DMS79 (cell line): Measurements from ENCODE around the gene OR51D1.

Experiments used
- DNase-seq: peaks from one replicate; lab custom pipeline; 2025; lab: John Stamatoyannopoulos, UW

OR51D1 gene

DNA sequence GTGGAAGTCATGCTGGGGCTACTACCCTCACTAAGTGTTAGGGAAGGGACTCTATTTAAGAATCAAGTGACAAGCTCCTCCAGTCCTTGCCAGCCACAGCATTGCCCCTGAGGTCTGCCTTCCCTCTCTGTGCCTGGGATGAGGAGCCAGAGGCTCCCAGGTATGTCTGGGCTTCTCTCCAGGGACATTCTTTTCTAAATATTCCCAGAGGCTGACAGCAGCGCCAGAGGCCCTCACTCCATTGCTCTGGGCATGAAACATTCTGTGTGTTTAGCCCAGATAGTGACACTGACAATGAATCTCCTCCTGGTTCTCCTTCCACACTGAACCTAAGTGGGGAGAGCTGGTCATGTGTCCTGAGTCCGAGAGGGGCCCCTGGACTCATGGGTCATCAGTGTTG, 8.7 kb downstream of the OR51D1 start:
- DNase-seq = no peak

DNA sequence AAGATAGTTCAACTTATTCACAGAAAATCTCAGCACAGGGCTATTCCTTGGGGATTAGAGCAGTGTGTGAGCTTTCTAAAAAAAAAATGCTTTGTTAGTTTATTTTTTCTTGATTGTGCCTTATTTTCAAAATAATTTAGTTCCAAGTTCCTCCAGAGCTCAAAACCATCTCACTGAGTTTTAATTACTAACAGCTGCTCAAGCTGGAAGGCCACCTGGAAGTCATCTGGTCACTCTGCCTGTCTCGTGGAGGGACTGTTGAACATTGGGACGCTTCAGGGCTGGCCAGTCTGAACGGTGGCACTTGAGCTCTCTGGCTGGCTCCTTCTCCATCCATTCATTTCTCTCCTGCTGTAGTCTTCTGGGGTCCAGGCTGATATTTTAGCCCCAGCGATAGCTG, 10.5 kb downstream of the OR51D1 start:
- DNase-seq = no peak

DNA sequence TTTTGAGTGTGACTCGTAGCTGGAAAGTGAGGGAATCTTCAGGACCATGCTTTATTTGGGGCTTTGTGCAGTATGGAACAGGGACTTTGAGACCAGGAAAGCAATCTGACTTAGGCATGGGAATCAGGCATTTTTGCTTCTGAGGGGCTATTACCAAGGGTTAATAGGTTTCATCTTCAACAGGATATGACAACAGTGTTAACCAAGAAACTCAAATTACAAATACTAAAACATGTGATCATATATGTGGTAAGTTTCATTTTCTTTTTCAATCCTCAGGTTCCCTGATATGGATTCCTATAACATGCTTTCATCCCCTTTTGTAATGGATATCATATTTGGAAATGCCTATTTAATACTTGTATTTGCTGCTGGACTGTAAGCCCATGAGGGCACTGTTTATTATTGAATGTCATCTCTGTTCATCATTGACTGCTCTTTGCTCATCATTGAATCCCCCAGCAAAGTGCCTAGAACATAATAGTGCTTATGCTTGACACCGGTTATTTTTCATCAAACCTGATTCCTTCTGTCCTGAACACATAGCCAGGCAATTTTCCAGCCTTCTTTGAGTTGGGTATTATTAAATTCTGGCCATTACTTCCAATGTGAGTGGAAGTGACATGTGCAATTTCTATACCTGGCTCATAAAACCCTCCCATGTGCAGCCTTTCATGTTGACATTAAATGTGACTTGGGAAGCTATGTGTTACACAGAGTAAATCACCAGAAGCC, 17.5 kb downstream of the OR51D1 start:
- DNase-seq = no peak

DNA sequence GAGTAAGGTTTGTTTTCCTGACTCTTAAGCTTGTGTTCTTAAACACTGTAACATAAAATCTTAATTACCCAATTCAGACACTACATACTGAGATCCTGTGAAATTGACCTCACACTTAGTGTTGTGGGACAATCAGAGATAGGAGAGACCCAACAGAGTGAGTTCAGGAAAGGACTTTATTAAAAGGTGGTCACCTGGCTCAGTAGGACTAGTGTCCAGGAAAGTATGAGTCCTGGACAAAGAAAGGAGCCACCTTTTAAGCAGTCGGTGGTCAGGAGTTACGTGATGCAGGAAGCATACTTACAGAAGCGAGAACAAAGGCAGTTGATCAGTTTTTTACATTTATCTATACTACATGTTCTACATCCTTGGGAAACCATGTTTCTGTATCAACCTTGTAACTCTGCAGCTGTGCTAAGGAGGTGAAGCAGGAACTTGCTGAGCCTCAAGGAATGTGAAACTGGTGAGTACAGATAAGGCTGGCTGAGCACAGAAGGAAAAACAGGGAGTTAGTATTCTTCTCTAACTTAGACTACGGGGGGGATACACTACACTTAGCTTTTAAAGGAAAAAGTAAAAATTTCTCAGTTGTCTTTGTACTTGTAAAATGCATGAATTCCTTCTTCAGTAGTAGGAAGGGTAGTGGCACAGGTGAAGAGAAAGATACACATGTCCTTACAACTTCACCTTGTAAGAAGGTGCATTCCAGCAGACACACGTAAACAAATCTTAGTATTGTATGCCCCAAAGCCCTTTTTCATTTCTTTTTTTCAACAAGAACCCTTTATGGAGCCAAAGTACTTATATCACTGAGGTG, 21.6 kb downstream of the OR51D1 start:
- no peak for DNase-seq

DNA sequence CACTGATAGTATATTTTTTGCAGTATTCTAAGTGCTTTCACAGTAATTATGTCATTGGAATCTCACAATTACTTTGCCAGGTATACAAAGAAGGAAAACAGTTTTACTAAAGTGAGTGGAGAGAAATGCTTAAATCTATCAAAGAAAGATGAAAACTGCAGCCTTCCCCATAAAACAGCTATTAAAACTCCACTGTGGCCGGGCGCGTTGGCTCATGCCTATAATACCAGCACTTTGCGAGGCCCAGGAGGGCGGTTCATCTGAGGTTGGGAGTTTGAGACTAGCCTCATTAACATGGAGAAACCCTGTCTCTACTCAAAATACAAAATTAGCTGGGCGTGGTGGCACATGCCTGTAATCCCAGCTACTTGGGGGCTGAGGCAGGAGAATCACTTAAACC, 25.6 kb downstream of the OR51D1 start:
- no peak for DNase-seq

DNA sequence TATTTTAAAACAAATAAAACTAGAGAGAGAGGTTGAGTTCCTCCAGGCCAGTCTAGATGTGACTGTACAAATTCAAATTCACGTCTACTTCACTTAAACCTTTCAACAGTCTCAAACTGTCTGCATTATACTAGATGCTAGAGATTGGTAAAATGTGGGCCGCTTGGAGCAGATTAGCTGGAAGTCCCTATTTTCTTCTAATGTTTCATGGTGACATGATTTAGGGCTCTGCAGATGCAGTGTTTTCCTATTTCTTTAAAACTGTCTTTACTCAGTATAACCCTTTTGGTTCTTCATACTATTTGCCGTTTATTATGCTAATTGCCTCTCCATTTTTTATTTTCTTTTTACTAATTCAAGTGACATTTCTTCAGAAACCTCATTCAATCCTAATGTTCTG, 26.9 kb downstream of the OR51D1 start:
- DNase-seq = no peak

DNA sequence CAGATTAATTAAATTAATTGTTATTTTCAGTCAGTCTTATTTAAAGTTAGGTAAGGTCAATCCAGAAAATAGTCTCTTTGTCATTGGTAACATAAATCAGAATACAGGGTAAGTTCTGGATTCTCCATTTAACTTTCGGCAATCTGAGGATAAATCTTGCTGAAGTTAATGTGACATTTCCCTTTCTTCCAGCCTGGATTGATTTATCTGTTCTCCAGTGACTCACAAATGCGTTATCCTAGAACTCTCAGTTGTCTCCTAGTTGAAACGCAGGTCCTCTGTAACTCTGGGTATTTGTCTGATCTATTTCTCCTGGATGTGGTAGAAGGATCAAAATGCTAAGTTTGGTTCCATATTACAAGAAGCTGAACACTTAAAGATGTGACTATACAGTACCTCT, 27.5 kb downstream of the OR51D1 start:
- no peak for DNase-seq

DNA sequence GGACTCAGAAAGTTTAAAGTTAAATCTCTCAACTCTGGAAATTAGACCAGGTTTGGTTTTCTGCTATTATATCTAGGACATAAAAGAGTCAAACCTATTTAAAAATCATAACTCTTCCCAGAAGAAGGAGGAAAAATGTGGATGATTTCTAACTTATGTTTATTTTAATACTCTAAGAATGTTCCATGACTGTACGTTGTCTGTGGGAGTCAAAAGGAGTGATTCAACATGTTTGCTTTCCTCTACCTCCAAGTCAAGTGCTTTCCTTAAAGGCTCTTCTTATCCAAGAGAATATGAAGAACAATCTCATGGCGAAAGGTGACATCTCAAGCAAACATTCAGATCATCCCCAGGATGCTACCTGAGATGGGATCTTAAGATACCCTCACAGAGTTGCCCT, 28.1 kb downstream of the OR51D1 start:
- DNase-seq = no peak

DNA sequence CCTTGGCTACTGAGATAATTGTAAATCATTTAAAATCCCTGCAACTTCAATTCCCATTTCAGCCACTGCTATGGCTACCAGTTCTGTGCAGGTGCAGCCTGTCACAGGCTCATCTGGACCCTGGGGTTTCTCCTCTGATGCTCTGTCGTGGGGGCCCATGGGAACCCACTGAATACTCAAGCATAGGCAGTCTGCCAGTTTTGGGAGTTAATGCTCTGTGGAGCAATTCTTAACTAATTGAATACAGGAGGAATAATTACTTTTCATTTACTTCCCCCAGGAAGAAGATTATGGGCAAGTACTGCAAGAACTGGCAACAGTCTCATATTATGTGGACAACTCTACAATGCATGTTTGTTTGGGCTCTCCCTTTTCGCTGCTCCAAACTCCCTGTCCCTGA, 34.5 kb downstream of the OR51D1 start:
- DNase-seq = peak; percentile 88

DNA sequence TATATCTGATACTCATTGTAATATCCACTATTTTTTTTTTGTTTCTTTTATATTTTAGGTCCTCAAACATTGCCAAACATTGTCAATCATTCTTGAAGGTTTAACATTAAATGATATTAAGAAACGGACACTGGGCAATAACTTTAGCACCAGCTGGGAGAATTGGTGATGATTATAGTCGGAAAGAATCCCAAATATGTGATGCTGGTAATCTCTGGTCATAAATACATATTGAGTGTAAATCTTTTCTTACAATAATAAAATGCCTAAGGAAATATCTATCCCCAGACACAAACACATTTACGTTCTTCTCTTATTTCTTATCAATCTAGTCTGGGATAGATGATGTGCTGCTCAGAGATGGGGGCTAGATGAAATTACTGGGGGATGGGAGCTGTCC, 35.2 kb downstream of the OR51D1 start:
- no peak for DNase-seq

DNA sequence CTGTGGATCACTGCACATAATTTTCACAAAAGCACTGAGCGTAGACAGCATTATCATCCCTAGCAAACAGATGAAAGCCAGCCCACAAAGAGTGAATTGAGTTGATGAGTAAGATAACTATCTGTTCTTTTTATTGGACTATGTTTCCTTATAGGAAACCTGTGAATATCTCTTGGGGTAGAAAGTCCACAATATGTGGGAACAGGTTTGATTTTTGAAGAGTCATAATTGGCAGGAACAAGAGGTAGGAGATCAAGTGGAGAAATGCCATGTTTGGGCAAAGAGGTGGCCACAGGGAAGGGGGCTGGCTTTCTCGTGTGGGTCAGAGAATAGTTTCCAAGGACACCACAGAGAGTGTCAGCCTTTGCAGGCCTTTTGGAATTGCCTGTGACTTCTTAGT, 36.5 kb downstream of the OR51D1 start:
- DNase-seq = no peak

DNA sequence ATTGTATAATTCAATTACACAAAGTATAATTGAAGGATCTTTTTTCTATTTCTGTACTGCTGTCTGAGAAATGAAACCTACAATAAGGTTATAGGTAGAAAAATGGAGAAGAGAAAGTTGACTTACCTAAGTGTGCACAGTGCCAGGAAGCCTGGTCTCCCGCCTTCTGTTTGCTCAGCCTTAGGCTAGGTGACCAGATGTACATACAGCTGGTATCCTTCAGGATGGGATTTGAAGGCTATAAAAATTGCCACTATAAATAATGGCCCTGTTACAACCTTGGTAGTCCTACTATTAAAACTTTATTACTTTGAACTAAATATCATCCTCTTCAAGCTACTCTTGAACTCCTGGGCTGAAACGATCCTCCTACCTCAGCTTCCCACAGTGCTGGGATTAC, 40.7 kb downstream of the OR51D1 start:
- peak; percentile 21 for DNase-seq

DNA sequence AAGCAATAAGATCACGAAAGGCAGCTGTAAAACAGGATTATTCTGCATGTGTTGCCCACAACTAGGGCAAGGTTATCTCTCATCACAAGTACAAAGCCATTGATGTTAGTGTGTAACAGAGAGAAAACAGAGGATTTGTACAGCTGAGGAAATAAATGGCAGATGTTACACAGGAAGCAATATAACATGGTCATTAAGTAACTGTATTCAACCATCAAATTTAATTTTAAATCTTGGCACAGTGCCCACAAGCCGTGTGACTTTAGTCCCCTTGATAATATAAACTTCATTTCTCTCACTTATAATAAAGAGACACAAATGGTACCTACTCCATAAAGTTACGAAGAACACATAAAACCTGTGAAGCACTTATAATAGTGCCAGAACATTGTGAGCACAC, 43.1 kb downstream of the OR51D1 start:
- peak; percentile 48 for DNase-seq

DNA sequence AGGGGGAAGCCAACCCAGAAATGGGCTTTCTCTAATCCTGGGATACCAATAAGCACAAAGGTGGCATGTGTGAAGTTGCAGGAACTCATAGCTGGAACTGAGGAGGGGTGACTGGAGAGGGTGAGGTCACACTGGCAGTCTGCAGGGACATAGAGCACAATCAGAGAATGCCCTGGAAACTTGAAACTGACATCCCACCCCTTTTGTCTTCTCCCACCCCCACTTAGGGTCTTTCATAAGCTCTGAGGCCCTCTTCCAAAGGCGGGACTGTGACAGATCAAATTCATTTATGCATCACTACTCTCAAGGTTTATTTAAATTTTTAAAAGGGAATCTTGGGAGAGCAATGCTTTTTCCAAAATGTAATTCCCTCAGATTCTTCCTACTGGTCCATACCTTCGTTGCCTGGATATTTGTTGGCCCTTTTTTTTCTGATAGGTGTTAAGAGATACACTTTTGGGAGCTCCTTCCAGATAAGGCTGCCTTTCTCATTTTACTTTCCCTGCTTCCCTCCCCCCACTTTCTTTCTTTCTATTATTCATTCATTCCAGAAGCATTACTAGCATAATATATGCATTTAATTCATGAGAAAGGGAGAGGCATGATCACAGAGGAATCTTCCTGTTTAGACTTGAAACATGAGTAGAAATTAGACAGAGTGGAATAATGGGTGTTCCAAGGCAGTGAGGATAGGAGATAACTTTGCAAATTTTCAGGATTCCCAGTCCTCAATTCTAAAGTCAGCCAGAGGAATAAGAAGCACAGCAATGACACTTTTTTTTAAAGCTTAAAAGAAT, 45.5 kb downstream of the OR51D1 start:
- DNase-seq = no peak

DNA sequence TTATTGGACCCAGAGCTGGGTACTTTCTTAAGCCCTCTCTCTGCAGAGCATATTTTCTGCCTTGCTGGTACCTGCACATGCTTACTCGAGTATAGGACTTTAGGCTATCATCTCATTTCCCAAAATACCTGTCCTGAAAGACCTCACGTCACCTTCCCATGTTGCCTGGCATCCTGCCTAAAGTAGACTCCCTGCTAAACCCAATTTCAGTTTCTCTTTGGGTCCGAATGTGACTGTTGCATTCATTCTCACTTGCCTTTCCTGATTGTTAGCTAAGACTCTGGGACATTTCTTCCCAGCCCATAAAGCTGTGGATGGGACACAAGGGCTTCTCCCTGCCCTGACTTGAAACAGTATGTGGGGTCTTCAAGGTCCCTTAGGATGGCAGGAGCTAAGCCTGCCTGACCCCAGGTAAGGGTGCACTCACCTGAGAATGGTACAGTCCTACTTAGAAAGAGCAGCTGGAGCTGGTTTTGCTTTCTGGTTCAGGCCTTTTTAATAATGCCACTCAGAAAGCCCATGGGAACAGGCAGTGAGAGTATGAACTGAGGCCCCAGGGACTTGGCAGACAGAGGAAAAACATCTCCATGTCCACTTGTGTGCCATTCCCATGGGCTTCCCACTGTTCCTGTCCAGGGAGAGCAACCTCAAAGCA, 47.5 kb downstream of the OR51D1 start:
- peak; percentile 17 for DNase-seq
